Mesendoderm (in vitro differentiated cells): ENCODE data around the gene SRSF7.

Source experiments
- DNase-seq: peaks from one replicate; pipeline ENCODE4 v3.0.0; 2013
- H2AK5ac ChIP-seq: 2 replicates; pipeline ENCODE4 v1.6.1; 2013; ENCODE audit warnings: low read length, inconsistent platforms
- H2BK120ac ChIP-seq: 2 replicates; pipeline ENCODE4 v1.6.1; 2013; ENCODE audit warnings: low read depth, mild to moderate bottlenecking, low read length, moderate library complexity, mixed read lengths
- H2BK15ac ChIP-seq: replicated peaks from 2 replicates; pipeline ENCODE4 v1.6.1; 2013; ENCODE audit warnings: low read depth, mild to moderate bottlenecking, moderate library complexity
- H2BK5ac ChIP-seq: 2 replicates; pipeline ENCODE4 v1.6.1; 2013; ENCODE audit warnings: low read length, inconsistent platforms
- H3K18ac ChIP-seq: 2 replicates; pipeline ENCODE4 v1.6.1; 2013; ENCODE audit warnings: mild to moderate bottlenecking, low read length, mixed read lengths
- H3K23ac ChIP-seq: one replicate; pipeline ENCODE4 v1.6.1; 2013; ENCODE audit warnings: low read length
- H3K27ac ChIP-seq: 2 replicates; pipeline ENCODE4 v1.5.1; 2013; ENCODE audit warnings: low read depth, mild to moderate bottlenecking, inconsistent platforms, low read length, moderate library complexity
- H3K27me3 ChIP-seq: 2 replicates; pipeline ENCODE4 v1.6.1; 2013; ENCODE audit warnings: low read length, control low read depth, mild to moderate bottlenecking, inconsistent platforms; ENCODE audit not compliant: insufficient read depth, poor library complexity
- H3K36me3 ChIP-seq: 2 replicates; pipeline ENCODE4 v1.6.1; 2013; ENCODE audit warnings: low read length, inconsistent platforms; ENCODE audit not compliant: control insufficient read depth, insufficient read depth
- H3K4ac ChIP-seq: one replicate; pipeline ENCODE4 v1.6.1; 2013; ENCODE audit warnings: low read depth, mild to moderate bottlenecking, low read length, moderate library complexity
- H3K4me1 ChIP-seq: 2 replicates; pipeline ENCODE4 v1.6.1; 2013; ENCODE audit warnings: low read depth, low read length, inconsistent platforms; ENCODE audit not compliant: control insufficient read depth
- H3K4me2 ChIP-seq: 2 replicates; pipeline ENCODE4 v1.6.1; 2013; ENCODE audit warnings: low read length
- H3K4me3 ChIP-seq: 2 replicates; pipeline ENCODE4 v1.5.1; 2013; ENCODE audit warnings: mild to moderate bottlenecking, low read length
- H3K56ac ChIP-seq: one replicate; pipeline ENCODE4 v1.6.1; 2013; ENCODE audit warnings: low read length
- H3K79me1 ChIP-seq: 2 replicates; pipeline ENCODE4 v1.6.1; 2013; ENCODE audit warnings: low read length, inconsistent platforms
- H3K79me2 ChIP-seq: 2 replicates; pipeline ENCODE4 v1.6.1; 2013; ENCODE audit warnings: mild to moderate bottlenecking, low read length; ENCODE audit not compliant: control insufficient read depth, insufficient read depth
- H3K9ac ChIP-seq: 2 replicates; pipeline ENCODE4 v1.6.1; 2013; ENCODE audit warnings: low read length, inconsistent platforms
- H4K5ac ChIP-seq: one replicate; pipeline ENCODE4 v1.6.1; 2013; ENCODE audit warnings: low read length
- H4K8ac ChIP-seq: one replicate; pipeline ENCODE4 v1.6.1; 2013; ENCODE audit warnings: low read depth, mild to moderate bottlenecking, control low read depth, low read length, moderate library complexity
- WGBS: extraction: QIAGEN DNeasy Blood & Tissue Kit; methylation state at CpG from one replicate; pipeline ENCODE4 v1.1.7; 2013; ENCODE audit warnings: low lambda C conversion rate, missing lambda C conversion rate; ENCODE audit not compliant: insufficient coverage; ENCODE audit errors: extremely low coverage; 5-methylcytosine and 5-hydroxymethylcytosine counted together

SRSF7 gene

GRCh38 chr2:38700113-38700785, 50.9 kb downstream of the SRSF7 start:
- Histone ChIP-seq H3K79me2 (no peaks in the 10 kb centered on the region), H4K5ac (no peak overlapping the region), H3K4me1 (no peaks in the 10 kb centered on the region), H3K56ac (no peak overlapping the region), H3K36me3 (no peaks in the 10 kb centered on the region), H2AK5ac (no peak overlapping the region), H3K27ac (no peak overlapping the region), H4K8ac (no peak overlapping the region), H2BK120ac (no peak overlapping the region), H3K23ac (no peak overlapping the region), H3K18ac (no peak overlapping the region), H3K79me1 (no peaks in the 10 kb centered on the region), H3K4ac (no peak overlapping the region), H2BK15ac (no peak overlapping the region), H3K4me3 (no peak overlapping the region), H2BK5ac (no peak overlapping the region), H3K9ac (no peak overlapping the region), H3K4me2 (no peak overlapping the region), H3K27me3 (no peaks in the 10 kb centered on the region)
- no CpG with 5 or more reads among the region's 9 CpGs for WGBS
- no peak for DNase-seq

DNA sequence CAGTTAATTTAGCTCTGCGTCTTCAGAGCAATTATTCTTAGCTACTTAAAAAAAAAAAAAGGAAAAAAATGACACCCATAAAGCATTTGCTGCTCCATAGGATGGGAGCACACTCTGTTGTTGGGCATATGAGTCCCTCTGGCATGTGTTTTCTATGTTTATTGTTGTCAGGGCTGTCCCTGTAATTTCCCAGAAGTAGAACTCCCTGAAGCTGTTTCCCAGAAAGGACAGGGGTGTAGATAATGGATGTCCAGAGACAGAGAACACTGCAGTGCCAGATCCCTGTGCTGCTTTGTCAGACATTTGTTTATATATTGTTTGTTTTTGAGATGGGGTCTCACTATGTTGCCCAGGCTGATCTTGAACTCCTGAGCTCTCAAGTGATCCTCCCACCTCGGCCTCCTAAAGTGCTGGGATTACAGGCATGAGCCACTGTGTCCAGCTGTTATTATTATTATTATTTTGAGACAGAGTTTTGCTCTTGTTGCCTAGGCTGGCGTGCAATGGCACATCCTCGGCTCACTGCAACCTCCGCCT, 52.6 kb downstream of the SRSF7 start:
- no peaks in the 10 kb centered on the region for H3K36me3 ChIP-seq
- no peak overlapping the region for H3K4me2 ChIP-seq
- no peak overlapping the region for H2BK5ac ChIP-seq
- H3K56ac ChIP-seq: no peak overlapping the region
- no peak overlapping the region for H3K4ac ChIP-seq
- H3K23ac ChIP-seq: no peak overlapping the region
- H3K9ac ChIP-seq: no peak overlapping the region
- no peaks in the 10 kb centered on the region for H3K79me2 ChIP-seq
- no peak overlapping the region for H3K27ac ChIP-seq
- H3K4me1 ChIP-seq: no peaks in the 10 kb centered on the region
- H2BK120ac ChIP-seq: no peak overlapping the region
- no peak overlapping the region for H4K8ac ChIP-seq
- no peak overlapping the region for H3K18ac ChIP-seq
- H2BK15ac ChIP-seq: no peak overlapping the region
- no peak overlapping the region for H3K4me3 ChIP-seq
- no peak overlapping the region for H4K5ac ChIP-seq
- no peaks in the 10 kb centered on the region for H3K27me3 ChIP-seq
- H2AK5ac ChIP-seq: no peak overlapping the region
- no peaks in the 10 kb centered on the region for H3K79me1 ChIP-seq
- no peak for DNase-seq
- WGBS: no CpG with 5 or more reads among the region's 5 CpGs

DNA sequence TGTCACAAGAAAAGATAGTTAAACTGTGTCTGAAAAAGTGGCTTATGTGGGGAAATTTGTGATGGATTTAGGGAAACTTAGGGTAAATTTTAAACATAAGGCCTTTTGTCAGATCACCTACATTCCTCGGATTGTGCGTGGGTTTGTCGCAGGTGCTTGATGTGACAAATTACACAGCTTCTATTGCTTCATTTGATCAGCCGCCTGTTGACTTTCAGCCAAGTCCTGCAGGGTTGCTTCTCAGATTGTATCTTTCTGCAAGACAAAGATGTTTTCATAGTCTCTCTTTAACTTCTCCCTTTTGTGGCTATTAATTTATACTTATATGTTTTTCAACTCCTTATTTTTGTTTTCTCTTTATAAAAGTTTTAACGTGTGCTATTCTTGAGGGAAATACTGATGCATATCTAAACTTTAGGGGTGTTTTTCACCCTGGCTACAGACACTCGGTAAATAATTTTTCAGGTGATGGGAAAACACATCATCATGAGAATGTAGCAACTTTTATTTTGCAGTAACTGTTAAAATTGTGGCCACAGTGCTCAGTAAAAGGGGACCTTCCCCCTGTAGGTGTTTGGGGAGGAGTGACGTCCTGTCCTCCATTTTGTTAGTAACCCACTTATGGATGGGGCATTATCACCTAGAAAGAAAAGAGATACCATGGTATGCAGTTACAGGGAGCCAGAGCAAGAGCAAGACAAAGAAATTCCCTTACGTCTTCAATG, 53.9 kb downstream of the SRSF7 start:
- no peaks in the 10 kb centered on the region for H3K79me2 ChIP-seq
- no peak overlapping the region for H3K23ac ChIP-seq
- no peaks in the 10 kb centered on the region for H3K27me3 ChIP-seq
- no peak overlapping the region for H2BK120ac ChIP-seq
- H3K79me1 ChIP-seq: no peaks in the 10 kb centered on the region
- WGBS: no CpG with 5 or more reads among the region's 8 CpGs
- H3K4me1 ChIP-seq: no peaks in the 10 kb centered on the region
- H2AK5ac ChIP-seq: no peak overlapping the region
- H3K36me3 ChIP-seq: no peaks in the 10 kb centered on the region
- no peak overlapping the region for H2BK5ac ChIP-seq
- H2BK15ac ChIP-seq: no peak overlapping the region
- no peak overlapping the region for H3K18ac ChIP-seq
- no peak overlapping the region for H3K4me2 ChIP-seq
- H3K4ac ChIP-seq: no peak overlapping the region
- H3K9ac ChIP-seq: no peak overlapping the region
- no peak overlapping the region for H4K5ac ChIP-seq
- no peak overlapping the region for H3K27ac ChIP-seq
- no peak for DNase-seq
- no peak overlapping the region for H3K56ac ChIP-seq
- H3K4me3 ChIP-seq: no peak overlapping the region
- no peak overlapping the region for H4K8ac ChIP-seq
